Measurements from ENCODE around the gene STK32C. TPM values are rescaled to one million over a fixed set of nuclear protein-coding genes. Genes with fewer than 3 reads are reported as not detected.
A peak's percentile ranks its signal among the peaks of the same experiment; 100 is the strongest.
"Not testable (repeated sequence)": the region's sequence is repeated elsewhere in the genome, so short reads cannot be mapped to it uniquely, and the experiment has no call there.

Gene STK32C
- total RNA-seq, 1 donor from 2014 or later, result 2.5 TPM

- Histone ChIP-seq H2AFZ (replicated peaks) (no peak overlapping the region), H3K4me1 (no peaks in the 10 kb centered on the region), H3K27me3 (no peaks in the 10 kb centered on the region), H3K36me3 (no peaks in the 10 kb centered on the region), H3K9me3 (ENCODE audit: low read depth) (no peaks in the 10 kb centered on the region), H4K20me1 (ENCODE audit: low read depth) (no peaks in the 10 kb centered on the region), H3K9ac (no peak overlapping the region), H3K4me3 (no peak overlapping the region), H3F3A (ENCODE audit: low read depth) (no peaks in the 10 kb centered on the region), H3K27ac (no peak overlapping the region), H3K4me2 (no peak overlapping the region), H3K79me2 (ENCODE audit: low read depth) (no peaks in the 10 kb centered on the region)
- Mint-ChIP-seq H3K36me3 (peaks cover 20% of the 10 kb centered on the region), H3K9me3 (peaks cover 5% of the 10 kb centered on the region), H3K4me1 (peaks cover 7% of the 10 kb centered on the region), H3K27me3 (ENCODE audit: insufficient read depth, low read depth) (peaks cover 6% of the 10 kb centered on the region), H3K27ac (no peak overlapping the region), H3K4me3 (no peak overlapping the region)
- no peak for DNase-seq (ENCODE audit: low spot score)
- TF ChIP-seq EZH2 (IDR thresholded peaks at IDR 0.05) (no peak), EZH2phosphoT487 (IDR thresholded peaks at IDR 0.05) (no peak)
These were observed 14.0 kb upstream of the STK32C start for GRCh38 chr10:132321726-132322125.

GRCh38 chr10:132320654-132321469 is 13.1 kb upstream of the STK32C start:
- H4K20me1 ChIP-seq (ENCODE audit: low read depth), result no peaks in the 10 kb centered on the region
- no peak for DNase-seq (ENCODE audit: low spot score)
- H3F3A ChIP-seq (ENCODE audit: low read depth), result no peaks in the 10 kb centered on the region
- H3K27ac Mint-ChIP-seq, result no peak overlapping the region
- H3K9me3 ChIP-seq (ENCODE audit: low read depth), result no peaks in the 10 kb centered on the region
- H3K36me3 ChIP-seq, result no peaks in the 10 kb centered on the region
- no peak overlapping the region for H3K4me2 ChIP-seq
- H2AFZ ChIP-seq (replicated peaks), result no peak overlapping the region
- peaks cover 12% of the 10 kb centered on the region for H3K36me3 Mint-ChIP-seq
- TF ChIP-seq EZH2phosphoT487 (IDR thresholded peaks at IDR 0.05), result no peak
- TF ChIP-seq, protein P1, sequence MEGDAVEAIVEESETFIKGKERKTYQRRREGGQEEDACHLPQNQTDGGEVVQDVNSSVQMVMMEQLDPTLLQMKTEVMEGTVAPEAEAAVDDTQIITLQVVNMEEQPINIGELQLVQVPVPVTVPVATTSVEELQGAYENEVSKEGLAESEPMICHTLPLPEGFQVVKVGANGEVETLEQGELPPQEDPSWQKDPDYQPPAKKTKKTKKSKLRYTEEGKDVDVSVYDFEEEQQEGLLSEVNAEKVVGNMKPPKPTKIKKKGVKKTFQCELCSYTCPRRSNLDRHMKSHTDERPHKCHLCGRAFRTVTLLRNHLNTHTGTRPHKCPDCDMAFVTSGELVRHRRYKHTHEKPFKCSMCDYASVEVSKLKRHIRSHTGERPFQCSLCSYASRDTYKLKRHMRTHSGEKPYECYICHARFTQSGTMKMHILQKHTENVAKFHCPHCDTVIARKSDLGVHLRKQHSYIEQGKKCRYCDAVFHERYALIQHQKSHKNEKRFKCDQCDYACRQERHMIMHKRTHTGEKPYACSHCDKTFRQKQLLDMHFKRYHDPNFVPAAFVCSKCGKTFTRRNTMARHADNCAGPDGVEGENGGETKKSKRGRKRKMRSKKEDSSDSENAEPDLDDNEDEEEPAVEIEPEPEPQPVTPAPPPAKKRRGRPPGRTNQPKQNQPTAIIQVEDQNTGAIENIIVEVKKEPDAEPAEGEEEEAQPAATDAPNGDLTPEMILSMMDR (IDR thresholded peaks at IDR 0.05), result no peak
- TF ChIP-seq EZH2 (IDR thresholded peaks at IDR 0.05), result no peak
- no peaks in the 10 kb centered on the region for H3K79me2 ChIP-seq (ENCODE audit: low read depth)
- no peak overlapping the region for H3K4me3 Mint-ChIP-seq
- H3K9me3 Mint-ChIP-seq, result peaks cover under 1% of the 10 kb centered on the region
- H3K4me1 Mint-ChIP-seq, result peaks cover 7% of the 10 kb centered on the region
- no peak overlapping the region for H3K27ac ChIP-seq
- H3K4me3 ChIP-seq, result no peak overlapping the region
- no peak overlapping the region for H3K9ac ChIP-seq
- H3K4me1 ChIP-seq, result no peaks in the 10 kb centered on the region
- no peaks in the 10 kb centered on the region for H3K27me3 ChIP-seq
- peaks cover 6% of the 10 kb centered on the region for H3K27me3 Mint-ChIP-seq (ENCODE audit: insufficient read depth, low read depth)

GRCh38 chr10:132319853-132320653 is 12.3 kb upstream of the STK32C start:
- H3K36me3 ChIP-seq, result no peaks in the 10 kb centered on the region
- H3F3A ChIP-seq (ENCODE audit: low read depth), result no peaks in the 10 kb centered on the region
- H3K27me3 ChIP-seq, result no peaks in the 10 kb centered on the region
- H3K4me1 Mint-ChIP-seq, result peaks cover 7% of the 10 kb centered on the region
- H3K27ac ChIP-seq, result no peak overlapping the region
- H3K4me2 ChIP-seq, result no peak overlapping the region
- H3K79me2 ChIP-seq (ENCODE audit: low read depth), result no peaks in the 10 kb centered on the region
- no peak overlapping the region for H3K4me3 Mint-ChIP-seq
- H3K9me3 ChIP-seq (ENCODE audit: low read depth), result no peaks in the 10 kb centered on the region
- no peak overlapping the region for H3K4me3 ChIP-seq
- H3K9ac ChIP-seq, result no peak overlapping the region
- H3K27ac Mint-ChIP-seq, result peak overlapping the region; percentile 64
- no peaks in the 10 kb centered on the region for H3K4me1 ChIP-seq
- no peaks in the 10 kb centered on the region for H4K20me1 ChIP-seq (ENCODE audit: low read depth)
- H2AFZ ChIP-seq (replicated peaks), result no peak overlapping the region
- H3K9me3 Mint-ChIP-seq, result no peaks in the 10 kb centered on the region
- DNase-seq (ENCODE audit: low spot score), result no peak
- H3K36me3 Mint-ChIP-seq, result peaks cover 9% of the 10 kb centered on the region
- H3K27me3 Mint-ChIP-seq (ENCODE audit: insufficient read depth, low read depth), result peaks cover 6% of the 10 kb centered on the region
- no peak for TF ChIP-seq EZH2phosphoT487 (IDR thresholded peaks at IDR 0.05)

DNA sequence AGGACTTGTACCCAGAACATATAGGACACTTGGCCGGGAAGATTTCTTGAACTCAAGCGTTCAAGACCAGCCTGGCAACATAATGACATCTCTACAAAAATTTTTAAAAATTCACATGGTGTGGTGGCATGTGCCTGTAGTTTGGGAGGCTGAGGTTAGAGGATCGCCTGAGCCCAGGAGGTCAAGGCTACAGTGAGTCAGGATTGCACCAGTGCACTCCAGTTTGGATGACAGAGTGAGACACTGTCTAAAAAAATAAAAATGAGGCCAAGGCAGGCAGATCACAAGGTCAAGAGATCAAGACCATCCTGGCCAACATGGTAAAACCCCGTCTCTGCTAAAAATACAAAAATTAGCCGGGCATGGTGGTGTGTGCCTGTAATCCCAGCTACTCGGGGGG is 9.7 kb upstream of the STK32C start:
- H3K36me3 Mint-ChIP-seq; H3K4me3 ChIP-seq; H3K27ac Mint-ChIP-seq; DNase-seq (ENCODE audit: low spot score); H3K4me1 ChIP-seq; H3K4me3 Mint-ChIP-seq; H3F3A ChIP-seq (ENCODE audit: low read depth); H2AFZ ChIP-seq (replicated peaks); H4K20me1 ChIP-seq (ENCODE audit: low read depth); H3K9me3 ChIP-seq (ENCODE audit: low read depth); H3K27me3 Mint-ChIP-seq (ENCODE audit: insufficient read depth, low read depth); H3K27ac ChIP-seq; H3K4me2 ChIP-seq; H3K27me3 ChIP-seq; H3K36me3 ChIP-seq; H3K9ac ChIP-seq; H3K79me2 ChIP-seq (ENCODE audit: low read depth); H3K9me3 Mint-ChIP-seq; H3K4me1 Mint-ChIP-seq: not testable (repeated sequence)

Measured in neural progenitor cell (in vitro differentiated cells).